ENCODE data around the gene ARL15.

The ARL15 gene

GRCh38 chr5:54230936-54231685 lies 79.3 kb downstream of the ARL15 start:
- H3K27ac ChIP-seq, result no peak overlapping the region
- no peaks in the 10 kb centered on the region for H3K27me3 ChIP-seq
- peaks cover under 1% of the 10 kb centered on the region; the same call in 1 of the 2 replicates for H3K9me3 ChIP-seq
- peaks cover 27% of the 10 kb centered on the region for H3K4me1 ChIP-seq
- H4K20me1 ChIP-seq, result peaks cover 95% of the 10 kb centered on the region
- H3K9ac ChIP-seq, result no peak overlapping the region
- H3K4me2 ChIP-seq, result no peak overlapping the region
- no peak overlapping the region for H3K4me3 ChIP-seq
- H3K36me3 ChIP-seq, result no peaks in the 10 kb centered on the region
- TF ChIP-seq Cebpa-rat (IDR thresholded peaks at IDR 0.05), result no peak

- peaks cover 8% of the 10 kb centered on the region for H3K9me3 ChIP-seq
- peaks cover 27% of the 10 kb centered on the region for H3K4me1 ChIP-seq
- no peak overlapping the region for H3K4me3 ChIP-seq
- peaks cover 97% of the 10 kb centered on the region for H4K20me1 ChIP-seq
- 0 out of 2 replicates have a peak, but pooled peaks cover 6% of the 10 kb centered on the region for H3K36me3 ChIP-seq
- H3K27me3 ChIP-seq, result no peaks in the 10 kb centered on the region
- H3K27ac ChIP-seq, result no peak overlapping the region
- no peak for TF ChIP-seq Cebpa-rat (IDR thresholded peaks at IDR 0.05)
- no peak overlapping the region for H3K9ac ChIP-seq
- H3K4me2 ChIP-seq, result peak overlapping the region; percentile 59
Observed at GRCh38 chr5:54229041-54229780, 81.2 kb downstream of the ARL15 start.

DNA sequence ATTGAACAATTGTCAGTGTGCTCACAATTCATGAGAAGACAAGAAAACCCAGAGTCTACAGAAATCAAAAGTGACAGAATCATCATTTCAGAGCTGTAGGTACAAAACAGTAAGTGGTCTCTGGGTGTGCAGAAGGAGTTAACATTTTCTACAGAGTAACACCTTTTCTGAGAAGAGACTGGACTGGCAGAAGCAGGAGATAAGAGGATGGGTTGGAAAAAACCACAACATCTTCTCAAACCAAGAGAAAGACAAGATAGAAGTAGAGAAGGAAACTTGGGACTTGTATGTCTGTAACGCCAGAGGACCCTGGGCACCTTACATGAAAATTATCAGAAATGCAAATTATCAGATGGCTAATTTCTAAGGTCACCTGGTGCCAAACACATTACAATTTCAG lies 82.6 kb downstream of the ARL15 start:
- no peak overlapping the region for H3K4me2 ChIP-seq
- no peak overlapping the region for H3K27ac ChIP-seq
- H3K4me1 ChIP-seq, result peaks cover 27% of the 10 kb centered on the region
- H3K27me3 ChIP-seq, result no peaks in the 10 kb centered on the region
- H3K4me3 ChIP-seq, result no peak overlapping the region
- H4K20me1 ChIP-seq, result peaks cover 98% of the 10 kb centered on the region
- H3K9ac ChIP-seq, result no peak overlapping the region
- 0 out of 2 replicates have a peak, but pooled peaks cover 6% of the 10 kb centered on the region for H3K36me3 ChIP-seq
- peaks cover 8% of the 10 kb centered on the region for H3K9me3 ChIP-seq
- no peak for TF ChIP-seq Cebpa-rat (IDR thresholded peaks at IDR 0.05)

DNA sequence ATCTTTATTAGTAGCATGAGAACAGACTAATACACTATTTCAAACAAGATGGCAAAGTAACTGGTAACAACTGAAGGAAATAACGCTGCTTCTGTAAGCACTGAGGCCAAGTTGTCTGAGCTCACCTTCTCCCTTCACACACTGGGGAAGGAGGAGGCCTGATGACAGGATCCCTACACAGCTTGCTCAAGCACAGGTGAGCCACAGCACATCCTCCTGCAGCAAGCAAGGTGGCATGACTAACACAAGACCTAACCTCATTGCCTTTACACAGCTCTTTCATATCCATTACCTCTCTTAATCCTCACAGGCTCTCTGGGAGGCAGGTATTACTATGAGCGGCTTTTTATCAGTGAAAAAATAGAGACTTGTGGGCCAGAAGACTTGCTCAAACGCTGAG lies 83.3 kb downstream of the ARL15 start:
- H4K20me1 ChIP-seq, result peaks cover 98% of the 10 kb centered on the region
- H3K36me3 ChIP-seq, result 0 out of 2 replicates have a peak, but pooled peaks cover 6% of the 10 kb centered on the region
- H3K4me3 ChIP-seq, result no peak overlapping the region
- peaks cover 8% of the 10 kb centered on the region for H3K9me3 ChIP-seq
- H3K27ac ChIP-seq, result no peak overlapping the region
- H3K9ac ChIP-seq, result no peak overlapping the region
- no peak for TF ChIP-seq Cebpa-rat (IDR thresholded peaks at IDR 0.05)
- H3K4me1 ChIP-seq, result peaks cover 27% of the 10 kb centered on the region
- H3K4me2 ChIP-seq, result peak overlapping the region; percentile 4; the same call in 1 of the 2 replicates
- H3K27me3 ChIP-seq, result no peaks in the 10 kb centered on the region

- TF ChIP-seq Cebpa-rat (IDR thresholded peaks at IDR 0.05), result no peak
- H4K20me1 ChIP-seq, result peaks cover 98% of the 10 kb centered on the region
Observed at GRCh38 chr5:54226215-54226614, 84.2 kb downstream of the ARL15 start.

DNA sequence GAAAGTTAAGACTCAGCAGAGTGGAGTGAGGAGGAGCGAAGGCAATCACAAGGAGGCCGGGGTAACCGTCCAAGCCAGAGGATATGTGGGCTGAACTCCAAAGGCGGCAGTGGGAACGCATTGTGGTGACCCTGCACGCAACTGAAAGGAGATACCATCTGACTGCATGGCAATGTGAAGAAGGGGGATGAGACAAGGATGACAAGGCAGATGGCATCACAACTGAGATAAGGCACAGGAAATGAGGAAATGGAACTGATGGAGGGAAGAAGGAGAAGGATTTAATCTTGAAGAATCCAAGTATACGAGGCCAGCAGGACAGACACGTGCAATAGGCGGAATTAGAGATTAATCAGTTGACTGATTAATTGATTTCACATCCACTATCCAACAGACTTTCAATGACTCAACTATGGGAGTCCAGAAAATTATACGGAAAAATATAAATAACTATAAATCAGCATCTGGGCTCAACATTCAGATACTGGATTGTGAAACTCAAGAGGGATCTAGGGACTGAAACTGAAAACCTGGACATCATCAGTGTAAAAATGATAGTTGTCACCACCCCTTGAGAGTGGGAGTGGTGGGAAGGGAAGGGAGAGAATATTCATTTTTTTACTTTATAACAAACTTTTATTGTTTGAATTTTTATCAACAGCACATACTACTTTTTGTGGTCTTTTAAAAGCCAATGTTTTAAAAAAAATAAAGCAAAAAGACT lies 86.1 kb downstream of the ARL15 start:
- peaks cover 98% of the 10 kb centered on the region for H4K20me1 ChIP-seq
- H3K27me3 ChIP-seq, result no peaks in the 10 kb centered on the region
- no peak for TF ChIP-seq Cebpa-rat (IDR thresholded peaks at IDR 0.05)
- 0 out of 2 replicates have a peak, but pooled peaks cover 6% of the 10 kb centered on the region for H3K36me3 ChIP-seq
- no peak overlapping the region for H3K4me2 ChIP-seq
- no peak overlapping the region for H3K4me3 ChIP-seq
- H3K9me3 ChIP-seq, result peaks cover 8% of the 10 kb centered on the region
- H3K27ac ChIP-seq, result no peak overlapping the region
- peaks cover 17% of the 10 kb centered on the region for H3K4me1 ChIP-seq
- H3K9ac ChIP-seq, result no peak overlapping the region

More at GRCh38 chr5:54226215-54226614, 84.2 kb downstream of the ARL15 start:
- peaks cover 8% of the 10 kb centered on the region for H3K9me3 ChIP-seq
- H3K9ac ChIP-seq, result no peak overlapping the region
- H3K4me3 ChIP-seq, result no peak overlapping the region
- 0 out of 2 replicates have a peak, but pooled peaks cover 6% of the 10 kb centered on the region for H3K36me3 ChIP-seq
- H3K4me2 ChIP-seq, result no peak overlapping the region
- peaks cover 27% of the 10 kb centered on the region for H3K4me1 ChIP-seq
- no peaks in the 10 kb centered on the region for H3K27me3 ChIP-seq
- H3K27ac ChIP-seq, result no peak overlapping the region

DNA sequence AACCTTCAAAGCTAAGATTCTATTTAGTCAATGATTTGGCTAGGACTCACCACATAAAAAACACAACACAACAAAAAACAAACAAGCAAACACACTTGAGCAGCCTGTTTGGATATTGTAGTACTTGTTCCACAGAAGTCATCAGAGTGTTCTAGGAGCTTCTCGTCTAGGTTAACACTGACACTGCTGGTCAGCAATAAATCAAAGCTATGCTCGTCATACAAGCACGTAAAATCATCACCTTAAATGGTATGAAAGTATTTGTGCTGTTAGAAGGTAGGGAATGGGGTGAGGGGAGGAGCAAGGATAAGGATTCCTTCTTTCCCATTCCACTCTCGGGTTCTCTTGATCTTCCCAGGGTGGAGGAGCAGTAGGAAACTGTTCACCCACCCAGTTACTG lies 88.0 kb downstream of the ARL15 start:
- Histone ChIP-seq H3K27me3 (no peaks in the 10 kb centered on the region), H3K4me2 (no peak overlapping the region), H3K4me3 (no peak overlapping the region), H3K9me3 (peaks cover 8% of the 10 kb centered on the region), H3K36me3 (0 out of 2 replicates have a peak, but pooled peaks cover 6% of the 10 kb centered on the region), H3K27ac (no peak overlapping the region), H3K9ac (no peak overlapping the region), H4K20me1 (peaks cover 99% of the 10 kb centered on the region), H3K4me1 (peaks cover 7% of the 10 kb centered on the region)
- TF ChIP-seq Cebpa-rat (IDR thresholded peaks at IDR 0.05), result no peak

- no peak overlapping the region for H3K27ac ChIP-seq
- H3K36me3 ChIP-seq, result 0 out of 2 replicates have a peak, but pooled peaks cover 6% of the 10 kb centered on the region
- peaks cover 99% of the 10 kb centered on the region for H4K20me1 ChIP-seq
- no peak overlapping the region for H3K4me3 ChIP-seq
- no peak overlapping the region for H3K4me2 ChIP-seq
- TF ChIP-seq Cebpa-rat (IDR thresholded peaks at IDR 0.05), result no peak
- H3K4me1 ChIP-seq, result no peaks in the 10 kb centered on the region
- H3K9ac ChIP-seq, result no peak overlapping the region
- H3K9me3 ChIP-seq, result peaks cover 7% of the 10 kb centered on the region
- H3K27me3 ChIP-seq, result no peaks in the 10 kb centered on the region
Observed at GRCh38 chr5:54221135-54221534, 89.2 kb downstream of the ARL15 start.

GRCh38 chr5:54220230-54221040 lies 89.9 kb downstream of the ARL15 start:
- no peak for TF ChIP-seq Cebpa-rat (IDR thresholded peaks at IDR 0.05)
- Histone ChIP-seq H3K4me2 (no peak overlapping the region), H3K27ac (no peak overlapping the region), H3K4me1 (no peaks in the 10 kb centered on the region), H3K36me3 (0 out of 2 replicates have a peak, but pooled peaks cover 4% of the 10 kb centered on the region), H3K4me3 (no peak overlapping the region), H3K27me3 (no peaks in the 10 kb centered on the region), H3K9ac (no peak overlapping the region), H3K9me3 (0 out of 2 replicates have a peak, but pooled peaks cover under 1% of the 10 kb centered on the region), H4K20me1 (peaks cover 99% of the 10 kb centered on the region)

Measured in BLaER1 (cell line).